ENCODE measurements around the gene TOP3B.

The TOP3B gene

DNA sequence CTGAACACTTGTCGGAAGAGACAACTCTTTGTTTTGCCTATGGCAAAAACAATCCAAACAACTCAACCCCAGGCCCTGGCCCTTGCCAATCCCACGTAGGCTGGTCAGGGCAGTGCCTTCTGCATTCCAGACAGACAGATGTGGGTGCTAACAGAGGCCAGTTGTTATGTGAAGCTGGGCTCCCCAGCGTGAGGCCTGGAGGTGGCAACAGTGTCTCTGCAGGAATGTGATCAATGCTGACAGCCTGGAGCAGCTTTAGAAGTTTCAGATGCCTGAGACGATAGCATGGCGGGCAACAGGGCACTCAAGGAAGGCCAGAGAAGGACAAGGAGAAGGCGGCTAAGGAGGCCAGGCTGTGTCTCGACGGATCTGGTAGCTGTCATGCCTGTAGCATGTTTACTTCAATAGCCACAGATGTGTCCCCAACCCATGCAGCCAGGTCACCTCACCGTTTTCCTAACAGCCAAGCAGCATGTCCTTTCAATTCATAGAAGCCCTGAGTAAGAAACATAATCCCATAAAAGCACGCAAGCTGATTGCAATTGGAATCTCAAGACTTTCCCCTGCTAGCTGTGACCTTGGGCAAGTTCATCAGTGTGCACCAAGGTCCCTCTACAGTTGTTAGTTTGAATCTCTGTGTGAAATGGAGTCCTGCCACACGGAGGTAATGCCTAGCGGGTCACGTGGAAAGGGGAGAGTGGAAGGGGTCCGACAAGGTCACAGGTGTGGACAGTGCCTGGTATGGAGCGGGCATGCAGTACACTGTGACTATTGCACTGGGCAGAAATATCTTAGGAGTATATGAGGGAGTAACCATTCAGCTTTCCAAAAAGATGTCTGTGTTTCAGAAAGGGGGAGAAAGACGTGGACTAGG is 15.7 kb downstream of the TOP3B start:
- DNase-seq (ENCODE audit: low read depth), result no peak
- TF ChIP-seq, protein P1, sequence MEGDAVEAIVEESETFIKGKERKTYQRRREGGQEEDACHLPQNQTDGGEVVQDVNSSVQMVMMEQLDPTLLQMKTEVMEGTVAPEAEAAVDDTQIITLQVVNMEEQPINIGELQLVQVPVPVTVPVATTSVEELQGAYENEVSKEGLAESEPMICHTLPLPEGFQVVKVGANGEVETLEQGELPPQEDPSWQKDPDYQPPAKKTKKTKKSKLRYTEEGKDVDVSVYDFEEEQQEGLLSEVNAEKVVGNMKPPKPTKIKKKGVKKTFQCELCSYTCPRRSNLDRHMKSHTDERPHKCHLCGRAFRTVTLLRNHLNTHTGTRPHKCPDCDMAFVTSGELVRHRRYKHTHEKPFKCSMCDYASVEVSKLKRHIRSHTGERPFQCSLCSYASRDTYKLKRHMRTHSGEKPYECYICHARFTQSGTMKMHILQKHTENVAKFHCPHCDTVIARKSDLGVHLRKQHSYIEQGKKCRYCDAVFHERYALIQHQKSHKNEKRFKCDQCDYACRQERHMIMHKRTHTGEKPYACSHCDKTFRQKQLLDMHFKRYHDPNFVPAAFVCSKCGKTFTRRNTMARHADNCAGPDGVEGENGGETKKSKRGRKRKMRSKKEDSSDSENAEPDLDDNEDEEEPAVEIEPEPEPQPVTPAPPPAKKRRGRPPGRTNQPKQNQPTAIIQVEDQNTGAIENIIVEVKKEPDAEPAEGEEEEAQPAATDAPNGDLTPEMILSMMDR (conservative IDR thresholded peaks at IDR 0.05; ENCODE audit: low read depth, low read length), result no peak

DNA sequence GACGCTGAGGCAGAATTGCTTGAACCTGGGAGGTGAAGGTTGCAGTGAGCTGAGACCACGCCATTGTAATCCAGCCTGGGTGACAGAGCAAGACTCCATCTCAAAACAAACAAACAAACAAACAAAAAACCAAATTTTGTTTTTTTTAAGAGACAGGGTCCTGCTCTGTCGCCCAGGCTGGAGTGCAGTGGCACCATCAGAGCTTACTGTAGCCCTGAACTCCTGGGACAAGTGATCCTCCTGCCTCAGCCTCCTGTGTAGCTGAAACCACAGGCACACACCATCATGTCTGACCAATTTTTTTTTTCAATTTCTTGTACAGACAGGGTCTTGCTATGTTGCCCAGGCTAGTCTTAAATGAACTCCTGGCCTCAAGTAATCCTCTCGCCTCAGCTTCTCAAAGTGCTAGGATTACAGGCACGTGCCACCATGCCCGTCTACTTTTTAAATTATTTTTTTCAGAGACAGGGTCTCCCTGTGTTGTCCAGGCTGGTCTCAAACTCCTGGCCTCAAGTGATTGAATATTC is 16.8 kb downstream of the TOP3B start:
- no peak overlapping the region for H3K4me3 ChIP-seq (ENCODE audit: low read length)
- TF ChIP-seq, protein P1 (conservative IDR thresholded peaks at IDR 0.05; ENCODE audit: low read depth, low read length), result no peak
- no peak for DNase-seq (ENCODE audit: low read depth)

More for the DNA sequence above, 15.7 kb downstream of the TOP3B start:
- H3K4me3 ChIP-seq (ENCODE audit: low read length), result no peak overlapping the region

DNA sequence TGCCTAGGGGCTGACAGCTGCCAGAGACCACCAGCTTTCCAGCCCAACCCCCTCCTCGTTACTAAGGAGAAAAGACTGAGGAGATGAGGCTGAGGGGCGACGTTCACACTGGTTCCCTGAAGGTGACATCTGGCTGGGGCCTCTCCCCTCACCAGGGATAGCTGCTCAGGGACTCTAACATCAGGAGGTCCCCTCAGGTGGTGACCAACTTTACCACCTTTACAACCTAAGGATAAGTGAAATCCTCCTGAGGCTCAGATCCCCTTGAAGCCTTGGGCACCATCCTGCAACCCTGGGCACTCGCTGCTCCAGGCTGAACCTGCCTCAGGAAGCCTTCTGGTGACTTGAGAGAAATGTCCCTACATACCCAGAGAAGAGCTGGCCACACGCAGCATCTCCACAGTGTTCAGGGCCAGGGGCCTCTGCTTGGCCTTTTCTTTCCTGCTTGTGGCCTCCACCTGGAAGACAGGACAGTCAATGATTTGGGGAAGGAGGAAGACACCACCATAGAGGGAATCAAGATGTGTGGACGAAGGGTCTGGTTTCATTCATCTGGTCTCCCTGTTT is 17.6 kb downstream of the TOP3B start:
- DNase-seq (ENCODE audit: low read depth), result no peak

DNA sequence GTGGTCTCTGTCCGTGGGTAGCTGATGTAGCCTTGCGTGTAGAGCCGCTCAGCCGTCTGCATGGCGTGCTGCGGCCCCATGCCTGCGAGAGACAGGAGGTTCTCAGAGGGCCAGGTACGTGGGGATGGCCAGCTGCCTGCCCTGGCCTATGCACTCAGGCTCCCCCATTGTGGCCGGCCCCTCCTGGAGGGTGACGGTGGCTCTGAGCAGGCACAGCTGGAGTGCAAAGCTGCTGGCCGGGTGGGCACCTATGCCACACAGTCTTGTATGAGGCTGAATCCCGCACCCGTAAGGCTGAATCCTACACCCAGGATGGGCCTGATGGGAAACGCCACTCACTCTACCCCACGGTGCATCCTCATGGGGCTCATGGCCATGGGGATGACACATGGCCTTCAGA is 18.4 kb downstream of the TOP3B start:
- TF ChIP-seq, protein P1 (conservative IDR thresholded peaks at IDR 0.05; ENCODE audit: low read depth, low read length), result no peak
- DNase-seq (ENCODE audit: low read depth), result no peak

More for the DNA sequence above, 17.6 kb downstream of the TOP3B start:
- H3K4me3 ChIP-seq (ENCODE audit: low read length), result no peak overlapping the region
- TF ChIP-seq, protein P1 (conservative IDR thresholded peaks at IDR 0.05; ENCODE audit: low read depth, low read length), result no peak

DNA sequence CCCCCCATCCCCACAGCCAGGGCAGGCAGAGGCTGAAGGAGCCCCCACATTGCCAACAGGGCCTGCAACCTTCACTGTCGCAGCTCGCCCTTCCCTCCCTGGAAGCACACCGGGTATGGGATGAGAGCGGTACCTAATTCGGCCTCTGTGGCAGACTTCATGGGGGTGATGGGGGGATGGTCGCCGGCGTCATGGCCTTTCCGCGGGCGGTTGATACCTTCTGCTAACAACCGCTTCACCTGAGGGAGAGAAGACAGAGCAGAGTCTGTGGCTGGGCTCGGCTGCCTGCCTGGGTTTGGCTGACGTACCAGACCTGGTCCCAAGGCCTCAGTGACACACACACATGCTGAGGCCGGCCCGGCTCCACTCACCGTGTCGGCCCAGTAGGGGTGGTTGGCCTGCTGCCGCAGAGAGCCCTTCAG is 18.8 kb downstream of the TOP3B start:
- DNase-seq (ENCODE audit: low read depth), result no peak
- TF ChIP-seq, protein P1 (conservative IDR thresholded peaks at IDR 0.05; ENCODE audit: low read depth, low read length), result no peak

More for the DNA sequence above, 18.4 kb downstream of the TOP3B start:
- no peak overlapping the region for H3K4me3 ChIP-seq (ENCODE audit: low read length)

DNA sequence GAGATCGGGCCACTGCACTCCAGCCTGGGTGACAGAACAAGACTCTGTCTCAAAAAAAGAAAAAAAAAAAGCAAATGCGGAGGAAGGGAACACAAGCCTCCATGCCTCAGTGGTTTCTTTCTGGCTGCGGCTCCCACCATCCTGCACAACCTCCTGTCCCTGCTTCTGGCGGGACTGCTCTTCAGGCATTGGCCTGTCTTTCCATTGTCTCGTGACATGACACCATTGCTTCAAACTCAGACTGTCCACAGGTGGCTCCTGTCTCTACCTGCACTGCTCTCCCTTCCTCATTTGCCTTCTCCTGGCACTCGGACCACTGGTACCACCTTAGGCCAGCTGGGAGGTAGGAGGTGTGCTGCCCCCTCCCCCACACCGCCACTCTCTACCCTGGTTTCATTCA is 19.3 kb downstream of the TOP3B start:
- TF ChIP-seq, protein P1 (conservative IDR thresholded peaks at IDR 0.05; ENCODE audit: low read depth, low read length), result no peak
- no peak overlapping the region for H3K4me3 ChIP-seq (ENCODE audit: low read length)
- DNase-seq (ENCODE audit: low read depth), result no peak

More for the DNA sequence above, 18.8 kb downstream of the TOP3B start:
- no peak overlapping the region for H3K4me3 ChIP-seq (ENCODE audit: low read length)

All from retinal pigment epithelial cell (primary cell).